ENCODE measurements around the gene JAM2.

Gene JAM2

GRCh38 chr21:25721987-25722386 is 82.9 kb downstream of the JAM2 start:
- DNase-seq (ENCODE audit: low spot score): no peak

- DNase-seq (ENCODE audit: low spot score): no peak
Measured at GRCh38 chr21:25722631-25723030, 83.6 kb downstream of the JAM2 start.

GRCh38 chr21:25732091-25732760 is 93.2 kb downstream of the JAM2 start:
- no peak for DNase-seq (ENCODE audit: low spot score)

GRCh38 chr21:25733859-25734653 is 95.0 kb downstream of the JAM2 start:
- DNase-seq (ENCODE audit: low spot score): no peak

- no peak for DNase-seq (ENCODE audit: low spot score)
Measured at GRCh38 chr21:25734654-25734903, 95.5 kb downstream of the JAM2 start.

GRCh38 chr21:25734904-25735645 is 96.0 kb downstream of the JAM2 start, which contains the start of the genes ATP5PF and GABPA:
Gene ATP5PF (minus strand): TSS chr21:25734904. CDS start chr21:25729794, 5,110 bp downstream.
Gene GABPA (plus strand): TSS chr21:25734972. CDS start chr21:25741599, 6,627 bp downstream.
- peak; percentile 97 for DNase-seq (ENCODE audit: low spot score)

- DNase-seq (ENCODE audit: low spot score): peak; percentile 72
Measured at GRCh38 chr21:25735646-25736597, 96.9 kb downstream of the JAM2 start.

GRCh38 chr21:25737421-25737820 is 98.4 kb downstream of the JAM2 start:
- no peak for DNase-seq (ENCODE audit: low spot score)

- DNase-seq (ENCODE audit: low spot score): no peak
Measured at GRCh38 chr21:25742900-25743299, 103.8 kb downstream of the JAM2 start.

GRCh38 chr21:25744854-25745253 is 105.8 kb downstream of the JAM2 start:
- DNase-seq (ENCODE audit: low spot score): no peak

- DNase-seq (ENCODE audit: low spot score): no peak
Measured at GRCh38 chr21:25750085-25750484, 111.0 kb downstream of the JAM2 start.

- DNase-seq (ENCODE audit: low spot score): no peak
Measured at GRCh38 chr21:25752416-25752815, 113.4 kb downstream of the JAM2 start.

GRCh38 chr21:25756190-25756932 is 117.3 kb downstream of the JAM2 start:
- DNase-seq (ENCODE audit: low spot score): no peak

- no peak for DNase-seq (ENCODE audit: low spot score)
Measured at GRCh38 chr21:25757531-25757930, 118.5 kb downstream of the JAM2 start.

GRCh38 chr21:25759573-25759972 is 120.5 kb downstream of the JAM2 start:
- DNase-seq (ENCODE audit: low spot score): no peak

GRCh38 chr21:25760061-25760460 is 121.0 kb downstream of the JAM2 start:
- no peak for DNase-seq (ENCODE audit: low spot score)

- no peak for DNase-seq (ENCODE audit: low spot score)
Measured at GRCh38 chr21:25760677-25761076, 121.6 kb downstream of the JAM2 start.

- DNase-seq (ENCODE audit: low spot score): no peak
Measured at GRCh38 chr21:25764065-25764464, 125.0 kb downstream of the JAM2 start.

All from CD4-positive, alpha-beta T cell treated with Interleukin-15 for 4 hours (primary cell).